ENCODE results near the gene UBN1. TPM values are rescaled to one million over a fixed set of nuclear protein-coding genes. Genes with fewer than 3 reads are reported as not detected.

UBN1 gene
- total and polyA plus RNA-seq, 2 of the 13 experiments (the other 11 are each of a cell fraction or from before 2014, with no cell fraction given), result 10.6 to 23.5 TPM

DNA sequence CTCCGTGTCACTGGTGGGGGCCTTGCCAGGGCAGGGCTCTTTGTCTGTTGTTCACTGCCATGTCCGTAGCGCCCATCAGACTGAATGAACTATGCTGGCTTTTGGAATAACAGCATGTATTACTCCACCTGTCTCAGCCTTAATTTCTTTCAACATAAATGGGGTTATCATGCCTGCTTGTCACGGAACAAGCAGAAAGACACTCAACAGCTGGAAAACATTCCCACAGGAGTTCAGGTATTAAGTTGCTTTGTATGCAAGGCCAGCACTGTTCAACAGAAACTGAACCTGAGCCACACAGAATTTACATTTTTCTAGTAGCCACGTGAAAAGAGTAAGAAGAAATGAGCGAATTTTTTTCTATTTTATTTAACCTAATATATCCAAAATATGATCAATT, 76.6 kb downstream of the UBN1 start (continued):
- TF ChIP-seq, protein P1, sequence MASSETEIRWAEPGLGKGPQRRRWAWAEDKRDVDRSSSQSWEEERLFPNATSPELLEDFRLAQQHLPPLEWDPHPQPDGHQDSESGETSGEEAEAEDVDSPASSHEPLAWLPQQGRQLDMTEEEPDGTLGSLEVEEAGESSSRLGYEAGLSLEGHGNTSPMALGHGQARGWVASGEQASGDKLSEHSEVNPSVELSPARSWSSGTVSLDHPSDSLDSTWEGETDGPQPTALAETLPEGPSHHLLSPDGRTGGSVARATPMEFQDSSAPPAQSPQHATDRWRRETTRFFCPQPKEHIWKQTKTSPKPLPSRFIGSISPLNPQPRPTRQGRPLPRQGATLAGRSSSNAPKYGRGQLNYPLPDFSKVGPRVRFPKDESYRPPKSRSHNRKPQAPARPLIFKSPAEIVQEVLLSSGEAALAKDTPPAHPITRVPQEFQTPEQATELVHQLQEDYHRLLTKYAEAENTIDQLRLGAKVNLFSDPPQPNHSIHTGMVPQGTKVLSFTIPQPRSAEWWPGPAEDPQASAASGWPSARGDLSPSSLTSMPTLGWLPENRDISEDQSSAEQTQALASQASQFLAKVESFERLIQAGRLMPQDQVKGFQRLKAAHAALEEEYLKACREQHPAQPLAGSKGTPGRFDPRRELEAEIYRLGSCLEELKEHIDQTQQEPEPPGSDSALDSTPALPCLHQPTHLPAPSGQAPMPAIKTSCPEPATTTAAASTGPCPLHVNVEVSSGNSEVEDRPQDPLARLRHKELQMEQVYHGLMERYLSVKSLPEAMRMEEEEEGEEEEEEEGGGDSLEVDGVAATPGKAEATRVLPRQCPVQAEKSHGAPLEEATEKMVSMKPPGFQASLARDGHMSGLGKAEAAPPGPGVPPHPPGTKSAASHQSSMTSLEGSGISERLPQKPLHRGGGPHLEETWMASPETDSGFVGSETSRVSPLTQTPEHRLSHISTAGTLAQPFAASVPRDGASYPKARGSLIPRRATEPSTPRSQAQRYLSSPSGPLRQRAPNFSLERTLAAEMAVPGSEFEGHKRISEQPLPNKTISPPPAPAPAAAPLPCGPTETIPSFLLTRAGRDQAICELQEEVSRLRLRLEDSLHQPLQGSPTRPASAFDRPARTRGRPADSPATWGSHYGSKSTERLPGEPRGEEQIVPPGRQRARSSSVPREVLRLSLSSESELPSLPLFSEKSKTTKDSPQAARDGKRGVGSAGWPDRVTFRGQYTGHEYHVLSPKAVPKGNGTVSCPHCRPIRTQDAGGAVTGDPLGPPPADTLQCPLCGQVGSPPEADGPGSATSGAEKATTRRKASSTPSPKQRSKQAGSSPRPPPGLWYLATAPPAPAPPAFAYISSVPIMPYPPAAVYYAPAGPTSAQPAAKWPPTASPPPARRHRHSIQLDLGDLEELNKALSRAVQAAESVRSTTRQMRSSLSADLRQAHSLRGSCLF (CRISPR knock-in tag; IDR thresholded peaks at IDR 0.05; ENCODE audit: borderline replicate concordance), result no peak
- TF ChIP-seq, protein P2, sequence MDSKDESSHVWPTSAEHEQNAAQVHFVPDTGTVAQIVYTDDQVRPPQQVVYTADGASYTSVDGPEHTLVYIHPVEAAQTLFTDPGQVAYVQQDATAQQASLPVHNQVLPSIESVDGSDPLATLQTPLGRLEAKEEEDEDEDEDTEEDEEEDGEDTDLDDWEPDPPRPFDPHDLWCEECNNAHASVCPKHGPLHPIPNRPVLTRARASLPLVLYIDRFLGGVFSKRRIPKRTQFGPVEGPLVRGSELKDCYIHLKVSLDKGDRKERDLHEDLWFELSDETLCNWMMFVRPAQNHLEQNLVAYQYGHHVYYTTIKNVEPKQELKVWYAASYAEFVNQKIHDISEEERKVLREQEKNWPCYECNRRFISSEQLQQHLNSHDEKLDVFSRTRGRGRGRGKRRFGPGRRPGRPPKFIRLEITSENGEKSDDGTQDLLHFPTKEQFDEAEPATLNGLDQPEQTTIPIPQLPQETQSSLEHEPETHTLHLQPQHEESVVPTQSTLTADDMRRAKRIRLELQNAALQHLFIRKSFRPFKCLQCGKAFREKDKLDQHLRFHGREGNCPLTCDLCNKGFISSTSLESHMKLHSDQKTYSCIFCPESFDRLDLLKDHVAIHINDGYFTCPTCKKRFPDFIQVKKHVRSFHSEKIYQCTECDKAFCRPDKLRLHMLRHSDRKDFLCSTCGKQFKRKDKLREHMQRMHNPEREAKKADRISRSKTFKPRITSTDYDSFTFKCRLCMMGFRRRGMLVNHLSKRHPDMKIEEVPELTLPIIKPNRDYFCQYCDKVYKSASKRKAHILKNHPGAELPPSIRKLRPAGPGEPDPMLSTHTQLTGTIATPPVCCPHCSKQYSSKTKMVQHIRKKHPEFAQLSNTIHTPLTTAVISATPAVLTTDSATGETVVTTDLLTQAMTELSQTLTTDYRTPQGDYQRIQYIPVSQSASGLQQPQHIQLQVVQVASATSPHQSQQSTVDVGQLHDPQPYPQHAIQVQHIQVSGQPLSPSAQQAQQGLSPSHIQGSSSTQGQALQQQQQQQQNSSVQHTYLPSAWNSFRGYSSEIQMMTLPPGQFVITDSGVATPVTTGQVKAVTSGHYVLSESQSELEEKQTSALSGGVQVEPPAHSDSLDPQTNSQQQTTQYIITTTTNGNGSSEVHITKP (CRISPR knock-in tag; IDR thresholded peaks at IDR 0.05; ENCODE audit: low read depth), result no peak
- no peak for TF ChIP-seq RFX3 (CRISPR knock-in tag; IDR thresholded peaks at IDR 0.05)
- TF ChIP-seq RARG (CRISPR knock-in tag; IDR thresholded peaks at IDR 0.05; ENCODE audit: low read depth), result no peak
- no peak for TF ChIP-seq ZNF709 (CRISPR knock-in tag; IDR thresholded peaks at IDR 0.05)
- TF ChIP-seq, protein P3, sequence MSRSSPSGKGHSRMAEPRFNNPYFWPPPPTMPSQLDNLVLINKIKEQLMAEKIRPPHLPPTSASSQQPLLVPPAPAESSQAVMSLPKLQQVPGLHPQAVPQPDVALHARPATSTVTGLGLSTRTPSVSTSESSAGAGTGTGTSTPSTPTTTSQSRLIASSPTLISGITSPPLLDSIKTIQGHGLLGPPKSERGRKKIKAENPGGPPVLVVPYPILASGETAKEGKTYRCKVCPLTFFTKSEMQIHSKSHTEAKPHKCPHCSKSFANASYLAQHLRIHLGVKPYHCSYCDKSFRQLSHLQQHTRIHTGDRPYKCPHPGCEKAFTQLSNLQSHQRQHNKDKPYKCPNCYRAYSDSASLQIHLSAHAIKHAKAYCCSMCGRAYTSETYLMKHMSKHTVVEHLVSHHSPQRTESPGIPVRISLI (CRISPR knock-in tag; IDR thresholded peaks at IDR 0.05; ENCODE audit: borderline replicate concordance), result no peak
- TF ChIP-seq, protein P4, sequence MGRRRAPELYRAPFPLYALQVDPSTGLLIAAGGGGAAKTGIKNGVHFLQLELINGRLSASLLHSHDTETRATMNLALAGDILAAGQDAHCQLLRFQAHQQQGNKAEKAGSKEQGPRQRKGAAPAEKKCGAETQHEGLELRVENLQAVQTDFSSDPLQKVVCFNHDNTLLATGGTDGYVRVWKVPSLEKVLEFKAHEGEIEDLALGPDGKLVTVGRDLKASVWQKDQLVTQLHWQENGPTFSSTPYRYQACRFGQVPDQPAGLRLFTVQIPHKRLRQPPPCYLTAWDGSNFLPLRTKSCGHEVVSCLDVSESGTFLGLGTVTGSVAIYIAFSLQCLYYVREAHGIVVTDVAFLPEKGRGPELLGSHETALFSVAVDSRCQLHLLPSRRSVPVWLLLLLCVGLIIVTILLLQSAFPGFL (CRISPR knock-in tag; IDR thresholded peaks at IDR 0.05), result no peak
- no peak for TF ChIP-seq SIN3A (IDR thresholded peaks at IDR 0.05; ENCODE audit: borderline replicate concordance, low read depth, low read length)
- TF ChIP-seq, protein P5, sequence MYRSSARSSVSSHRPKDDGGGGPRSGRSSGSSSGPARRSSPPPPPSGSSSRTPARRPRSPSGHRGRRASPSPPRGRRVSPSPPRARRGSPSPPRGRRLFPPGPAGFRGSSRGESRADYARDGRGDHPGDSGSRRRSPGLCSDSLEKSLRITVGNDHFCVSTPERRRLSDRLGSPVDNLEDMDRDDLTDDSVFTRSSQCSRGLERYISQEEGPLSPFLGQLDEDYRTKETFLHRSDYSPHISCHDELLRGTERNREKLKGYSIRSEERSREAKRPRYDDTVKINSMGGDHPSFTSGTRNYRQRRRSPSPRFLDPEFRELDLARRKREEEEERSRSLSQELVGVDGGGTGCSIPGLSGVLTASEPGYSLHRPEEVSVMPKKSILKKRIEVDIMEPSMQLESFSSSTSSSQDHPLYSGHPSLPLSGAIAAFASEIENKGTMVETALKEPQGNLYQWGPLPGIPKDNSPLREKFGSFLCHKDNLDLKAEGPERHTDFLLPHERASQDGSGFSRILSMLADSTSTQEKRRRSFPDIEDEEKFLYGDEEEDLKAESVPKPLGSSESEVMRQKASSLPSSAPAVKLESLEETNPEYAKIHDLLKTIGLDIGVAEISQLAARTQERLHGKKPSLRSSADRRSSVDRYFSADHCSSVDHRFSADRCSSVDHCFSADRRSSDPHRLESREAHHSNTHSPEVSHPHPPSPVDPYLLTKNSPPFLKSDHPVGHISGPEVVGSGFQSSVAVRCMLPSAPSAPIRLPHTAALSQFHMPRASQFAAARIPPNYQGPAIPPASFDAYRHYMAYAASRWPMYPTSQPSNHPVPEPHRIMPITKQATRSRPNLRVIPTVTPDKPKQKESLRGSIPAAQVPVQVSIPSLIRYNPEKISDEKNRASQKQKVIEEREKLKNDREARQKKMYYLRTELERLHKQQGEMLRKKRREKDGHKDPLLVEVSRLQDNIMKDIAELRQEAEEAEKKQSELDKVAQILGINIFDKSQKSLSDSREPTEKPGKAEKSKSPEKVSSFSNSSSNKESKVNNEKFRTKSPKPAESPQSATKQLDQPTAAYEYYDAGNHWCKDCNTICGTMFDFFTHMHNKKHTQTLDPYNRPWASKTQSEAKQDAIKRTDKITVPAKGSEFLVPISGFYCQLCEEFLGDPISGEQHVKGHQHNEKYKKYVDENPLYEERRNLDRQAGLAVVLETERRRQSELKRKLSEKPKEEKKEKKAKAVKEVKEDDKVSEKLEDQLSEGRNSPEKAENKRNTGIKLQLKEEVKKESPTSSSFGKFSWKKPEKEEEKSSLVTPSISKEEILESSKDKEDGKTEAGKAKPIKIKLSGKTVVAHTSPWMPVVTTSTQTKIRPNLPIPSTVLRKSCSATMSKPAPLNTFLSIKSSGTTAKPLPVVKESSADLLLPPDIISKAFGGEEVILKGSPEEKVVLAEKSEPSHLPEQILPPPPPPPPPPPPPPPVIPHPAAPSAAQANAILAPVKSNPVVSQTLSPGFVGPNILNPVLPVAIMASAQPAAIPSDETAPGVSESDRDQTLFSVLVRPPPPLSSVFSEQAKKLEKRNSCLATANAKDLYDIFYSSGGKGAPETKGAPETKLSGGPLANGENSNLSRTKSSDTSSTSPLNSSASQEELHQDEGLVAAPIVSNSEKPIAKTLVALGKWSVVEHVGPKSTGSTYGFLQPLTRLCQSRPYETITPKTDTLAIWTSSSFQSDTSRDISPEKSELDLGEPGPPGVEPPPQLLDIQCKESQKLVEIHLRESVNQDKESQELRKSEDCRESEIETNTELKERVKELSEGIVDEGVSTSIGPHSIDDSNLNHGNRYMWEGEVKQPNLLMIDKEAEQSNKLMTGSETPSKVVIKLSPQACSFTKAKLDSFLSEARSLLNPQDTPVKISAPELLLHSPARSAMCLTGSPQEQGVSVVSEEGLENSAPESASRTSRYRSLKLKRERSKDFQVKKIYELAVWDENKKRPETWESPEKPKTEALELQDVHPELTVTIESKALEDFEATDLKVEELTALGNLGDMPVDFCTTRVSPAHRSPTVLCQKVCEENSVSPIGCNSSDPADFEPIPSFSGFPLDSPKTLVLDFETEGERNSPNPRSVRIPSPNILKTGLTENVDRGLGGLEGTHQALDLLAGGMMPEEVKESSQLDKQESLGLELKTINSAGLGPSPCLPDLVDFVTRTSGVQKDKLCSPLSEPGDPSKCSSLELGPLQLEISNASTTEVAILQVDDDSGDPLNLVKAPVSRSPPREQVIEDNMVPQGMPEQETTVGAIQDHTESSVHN (CRISPR knock-in tag; IDR thresholded peaks at IDR 0.05), result no peak

Measured in HepG2 (cell line).